Measurements from ENCODE around the gene DST.

DST gene

DNA sequence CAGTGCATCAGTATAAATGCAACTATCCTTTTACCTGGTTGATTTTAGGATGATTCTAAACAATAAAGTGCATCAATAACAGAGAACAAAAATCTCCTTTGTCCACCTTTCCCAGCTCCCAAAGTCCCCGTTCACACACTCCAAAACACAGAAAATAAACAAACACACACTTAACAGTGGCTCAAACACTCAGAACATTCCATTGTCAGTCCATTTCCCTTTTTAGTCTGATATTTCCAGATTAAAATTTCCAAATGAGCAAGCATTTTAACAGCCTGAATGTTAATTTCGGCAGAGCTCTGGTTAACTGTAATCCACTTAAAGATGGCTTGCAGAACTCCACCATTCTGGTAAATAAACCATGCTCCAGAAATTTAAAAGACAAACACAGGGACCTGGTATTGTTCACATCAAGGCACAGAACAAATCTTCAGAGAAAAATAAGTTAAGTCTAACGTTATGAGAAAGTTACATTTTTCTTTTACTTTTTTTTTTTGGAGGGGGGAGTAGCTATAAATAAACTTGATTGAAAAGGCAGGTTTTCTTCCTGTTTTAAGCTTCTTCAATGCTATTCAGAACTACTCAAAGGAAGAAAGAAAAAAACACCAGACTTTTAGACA, 100.8 kb downstream of the DST start:
- peak overlapping the region; percentile 93 for H3K27ac ChIP-seq
- no peak for DNase-seq (ENCODE audit: low read depth, low spot score)

DNA sequence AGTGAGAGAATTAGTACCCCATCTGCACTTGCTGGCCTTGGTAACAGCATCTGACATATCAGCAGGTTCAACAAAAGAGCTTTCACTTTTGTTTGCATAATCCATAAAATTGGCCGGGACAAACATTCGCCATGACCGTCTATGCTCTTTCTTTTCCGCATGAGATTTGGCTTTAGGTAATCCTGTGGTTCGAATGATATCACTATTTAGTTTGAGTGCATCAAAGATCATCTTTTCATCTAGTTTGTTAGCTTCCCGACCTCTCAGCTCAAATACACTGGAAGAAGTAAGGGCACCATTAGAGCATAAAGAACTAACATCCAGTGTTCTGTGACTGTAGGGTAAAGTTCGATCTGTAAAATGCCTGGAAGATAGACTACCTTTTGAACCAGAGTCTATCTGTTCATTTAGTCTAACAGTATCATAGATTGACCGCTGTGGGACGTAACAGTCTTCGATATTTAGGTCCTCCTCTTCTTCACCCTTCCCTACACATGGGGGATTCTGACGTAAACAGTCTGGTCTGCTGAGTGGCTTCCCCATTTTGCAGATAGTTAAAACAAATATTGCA, 101.6 kb downstream of the DST start:
- DNase-seq (ENCODE audit: low read depth, low spot score), result no peak
- peak overlapping the region; percentile 93 for H3K27ac ChIP-seq

DNA sequence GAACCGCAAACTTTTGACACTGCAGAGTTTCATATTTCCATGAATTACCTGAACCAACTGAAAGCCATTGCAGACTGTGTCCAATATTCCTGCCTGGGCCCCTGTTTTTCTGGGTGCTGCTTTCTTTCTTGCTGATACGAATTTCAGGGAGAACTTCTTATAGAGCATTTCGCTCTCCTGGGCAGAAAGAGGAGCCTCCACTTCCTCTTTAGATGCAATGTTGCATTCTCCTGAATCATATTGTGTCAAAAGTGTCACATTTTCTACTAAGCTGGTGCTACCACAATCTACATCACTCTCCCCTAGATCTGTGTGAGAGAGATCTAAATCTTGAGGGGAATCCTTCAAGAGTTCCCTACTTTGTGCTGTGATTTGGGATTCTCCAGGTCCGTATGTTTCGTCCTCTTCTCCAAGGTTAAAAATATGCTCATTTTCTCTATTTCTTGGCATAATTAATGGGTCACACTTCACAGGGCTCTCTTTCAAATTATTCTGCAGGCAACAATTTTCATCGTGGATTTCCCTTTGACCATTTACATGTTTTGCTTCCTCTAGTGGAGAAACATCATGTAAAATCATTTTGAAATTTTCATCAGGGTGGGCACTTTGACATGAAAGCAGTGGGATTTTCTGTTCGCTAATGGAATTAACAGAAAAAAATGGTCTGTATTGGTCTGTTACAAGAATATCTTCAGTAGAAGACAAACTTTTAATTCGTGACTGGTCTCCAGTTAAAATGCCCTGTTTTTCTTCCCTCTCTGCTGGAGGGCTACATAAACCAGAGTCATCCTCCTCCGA, 102.3 kb downstream of the DST start:
- peak overlapping the region; percentile 93 for H3K27ac ChIP-seq
- no peak for DNase-seq (ENCODE audit: low read depth, low spot score)

DNA sequence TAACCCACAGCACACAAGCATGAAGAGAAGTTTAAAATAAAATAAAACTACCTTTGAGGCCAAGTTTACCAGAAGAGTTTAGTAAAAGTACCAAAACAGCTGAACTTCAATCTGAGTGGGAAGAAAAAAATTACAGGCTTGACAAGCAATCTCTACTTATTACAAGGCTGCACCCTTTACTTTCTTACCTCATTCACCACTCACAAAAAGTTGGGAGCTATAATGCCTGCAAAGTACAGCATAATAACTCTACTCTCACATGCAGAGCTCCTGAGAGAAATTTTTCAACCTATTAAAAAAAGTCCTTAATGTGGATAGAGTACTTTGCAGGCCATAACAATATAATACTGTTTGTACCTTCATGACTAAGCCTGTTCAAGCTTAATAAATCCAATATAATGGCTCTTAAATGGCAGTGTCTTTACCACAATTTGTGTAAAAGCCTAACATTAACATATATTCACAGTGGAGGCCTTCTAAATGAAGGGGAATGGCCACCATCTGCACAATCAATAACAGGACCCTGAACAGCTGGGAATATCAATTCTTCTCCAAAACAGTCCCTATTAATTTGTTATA, 103.1 kb downstream of the DST start:
- peak overlapping the region; percentile 93 for H3K27ac ChIP-seq
- no peak for DNase-seq (ENCODE audit: low read depth, low spot score)

DNA sequence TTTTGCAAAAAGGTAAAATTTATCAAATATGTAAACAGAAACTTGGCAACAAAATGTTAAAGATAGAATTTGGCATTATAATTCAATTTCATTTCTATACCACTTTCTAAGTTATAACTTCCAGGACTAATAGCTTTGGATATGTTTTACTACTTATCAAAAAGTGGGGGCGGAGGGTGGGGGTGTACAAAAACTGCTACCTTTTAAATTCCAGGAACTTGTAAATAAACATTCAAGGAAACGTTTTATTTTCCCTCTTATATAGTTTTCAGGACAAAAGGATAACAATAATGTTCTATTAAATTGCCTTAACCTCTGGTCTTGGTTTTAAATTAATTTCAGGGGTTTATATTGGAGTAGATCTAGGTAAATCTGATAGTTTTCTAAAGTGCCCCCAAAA, 103.8 kb downstream of the DST start:
- DNase-seq (ENCODE audit: low read depth, low spot score), result no peak
- no peak overlapping the region for H3K27ac ChIP-seq

DNA sequence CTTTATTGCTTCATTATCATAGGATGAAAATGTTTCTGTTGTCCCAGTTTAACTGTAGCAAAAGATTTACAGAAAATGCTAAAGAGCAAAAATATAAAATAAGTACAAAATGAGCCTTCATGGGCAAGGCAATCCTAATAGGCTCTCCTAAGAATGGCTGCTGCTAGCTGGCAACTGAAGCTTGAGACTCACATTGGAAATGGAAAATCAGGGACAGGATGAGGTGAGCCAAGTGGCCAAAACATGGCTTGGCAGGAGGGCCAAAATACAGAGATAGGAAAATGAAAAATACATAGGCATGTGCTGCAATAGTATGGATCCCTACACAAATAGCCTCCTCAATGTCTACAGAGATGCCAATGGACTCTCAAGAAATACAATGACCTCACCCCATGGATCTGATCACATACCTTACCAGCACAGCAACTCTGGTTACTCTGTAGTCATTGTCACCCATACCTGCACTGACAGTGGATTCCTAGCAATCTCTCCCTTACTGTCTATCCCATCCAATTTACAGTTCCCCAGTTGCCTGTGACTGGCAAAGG, 105.4 kb downstream of the DST start:
- no peak for DNase-seq (ENCODE audit: low read depth, low spot score)
- no peak overlapping the region for H3K27ac ChIP-seq

DNA sequence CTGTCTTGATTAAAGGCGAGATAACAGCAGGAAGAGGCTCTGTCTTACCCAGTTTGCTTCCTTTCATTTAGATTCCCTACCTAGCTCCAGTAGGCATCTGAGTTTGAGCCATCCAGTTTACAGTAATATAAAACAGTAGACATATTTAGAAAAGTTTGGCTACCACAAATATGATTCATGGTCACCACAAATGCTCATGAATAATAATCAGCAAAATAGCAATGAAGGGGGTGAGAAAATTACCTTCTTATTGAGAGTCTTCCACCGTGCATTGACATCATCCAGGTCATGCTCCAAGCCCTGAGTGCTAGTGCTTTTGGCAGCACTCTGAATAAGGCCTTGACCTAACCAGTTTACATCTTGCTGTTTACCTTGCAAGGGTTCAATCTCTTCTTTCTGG, 106.2 kb downstream of the DST start:
- H3K27ac ChIP-seq, result no peak overlapping the region
- DNase-seq (ENCODE audit: low read depth, low spot score), result no peak

DNA sequence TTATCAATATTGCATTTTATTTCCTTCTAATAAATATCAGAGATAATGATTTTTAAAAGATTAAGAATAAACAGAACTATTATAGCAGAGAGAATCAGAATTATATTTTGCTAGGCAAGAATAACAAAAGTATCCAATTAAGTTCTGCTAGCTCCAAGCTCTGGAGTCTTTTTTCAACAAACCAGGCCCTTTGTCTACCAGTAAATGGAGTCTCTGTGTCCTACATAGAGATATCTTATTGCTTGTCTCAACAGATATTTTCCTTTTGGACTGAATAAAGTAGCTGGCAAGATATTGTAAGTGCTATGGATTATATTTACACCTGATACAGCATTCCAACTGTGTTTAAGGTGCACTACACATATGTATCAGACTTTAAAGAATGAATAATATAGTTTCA, 107.1 kb downstream of the DST start:
- no peak for DNase-seq (ENCODE audit: low read depth, low spot score)
- H3K27ac ChIP-seq, result no peak overlapping the region

DNA sequence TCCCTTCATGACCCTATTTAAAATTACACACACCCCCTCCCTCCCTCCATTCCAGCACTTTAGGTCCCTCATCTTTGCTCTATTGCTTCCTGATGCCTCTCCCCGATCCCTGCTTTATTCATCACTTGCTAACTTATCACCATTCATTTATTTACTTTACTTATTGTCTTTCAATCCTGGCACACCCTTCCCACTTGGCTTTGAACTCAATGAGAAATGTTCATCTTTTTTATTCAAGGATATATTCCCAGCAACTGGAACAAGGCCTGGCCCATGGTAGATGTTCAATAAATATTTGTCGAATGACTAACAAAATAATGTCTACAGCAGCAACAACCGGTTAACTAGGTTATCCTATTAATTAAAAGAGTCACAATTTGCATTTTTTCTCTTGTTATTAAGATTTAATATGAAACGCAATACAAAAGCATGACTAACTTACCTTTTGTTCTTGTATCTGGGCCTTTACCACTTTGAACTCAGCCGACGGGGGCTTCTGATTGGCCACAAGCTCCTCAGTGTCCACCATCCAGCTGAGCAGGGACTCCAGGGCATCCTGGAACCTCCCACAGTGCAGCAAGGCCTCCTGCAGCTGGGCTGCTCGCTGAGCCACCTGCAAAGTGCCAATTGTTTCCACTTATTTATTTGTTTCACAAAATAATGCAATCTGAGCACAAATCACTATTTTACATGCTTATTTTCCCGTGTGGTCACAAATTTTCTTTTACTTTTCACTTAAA, 107.8 kb downstream of the DST start:
- DNase-seq (ENCODE audit: low read depth, low spot score), result no peak
- H3K27ac ChIP-seq, result no peak overlapping the region

DNA sequence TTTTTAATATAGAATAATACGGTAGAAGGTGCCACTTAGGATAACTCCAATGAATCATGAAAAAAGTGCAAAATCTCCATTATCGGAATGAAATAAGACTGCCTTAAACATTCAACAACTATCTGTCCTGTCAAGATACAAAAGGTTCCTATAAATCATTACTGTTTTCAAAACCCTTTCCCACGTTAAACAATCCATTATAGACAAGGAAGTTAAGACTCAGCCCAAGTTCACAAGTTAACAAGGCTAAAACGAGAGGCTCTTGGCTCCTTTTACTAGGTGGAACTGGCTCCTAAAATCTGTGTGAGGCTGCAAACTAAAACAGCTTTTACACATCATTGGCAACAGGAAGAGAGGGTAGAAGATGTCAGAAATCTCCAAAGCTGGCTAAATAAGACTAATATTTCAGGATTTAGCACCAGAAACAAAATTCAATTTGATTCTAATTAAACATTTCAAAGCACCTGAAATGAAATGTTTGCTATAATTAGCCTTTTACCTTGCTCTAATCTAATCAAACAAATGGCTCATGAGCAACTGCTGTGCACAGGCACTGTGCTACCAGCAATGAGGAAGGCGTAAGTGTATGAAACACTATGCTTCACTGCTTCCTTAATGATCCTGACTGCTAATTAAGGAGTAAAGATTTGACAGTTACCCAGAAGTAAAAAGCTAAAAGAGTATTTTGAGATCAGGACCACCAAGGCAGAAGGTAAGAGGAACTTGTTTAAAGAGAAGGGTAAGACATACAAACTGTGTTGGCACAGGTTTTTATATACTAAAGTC, 109.7 kb downstream of the DST start:
- DNase-seq (ENCODE audit: low read depth, low spot score), result no peak
- no peak overlapping the region for H3K27ac ChIP-seq

DNA sequence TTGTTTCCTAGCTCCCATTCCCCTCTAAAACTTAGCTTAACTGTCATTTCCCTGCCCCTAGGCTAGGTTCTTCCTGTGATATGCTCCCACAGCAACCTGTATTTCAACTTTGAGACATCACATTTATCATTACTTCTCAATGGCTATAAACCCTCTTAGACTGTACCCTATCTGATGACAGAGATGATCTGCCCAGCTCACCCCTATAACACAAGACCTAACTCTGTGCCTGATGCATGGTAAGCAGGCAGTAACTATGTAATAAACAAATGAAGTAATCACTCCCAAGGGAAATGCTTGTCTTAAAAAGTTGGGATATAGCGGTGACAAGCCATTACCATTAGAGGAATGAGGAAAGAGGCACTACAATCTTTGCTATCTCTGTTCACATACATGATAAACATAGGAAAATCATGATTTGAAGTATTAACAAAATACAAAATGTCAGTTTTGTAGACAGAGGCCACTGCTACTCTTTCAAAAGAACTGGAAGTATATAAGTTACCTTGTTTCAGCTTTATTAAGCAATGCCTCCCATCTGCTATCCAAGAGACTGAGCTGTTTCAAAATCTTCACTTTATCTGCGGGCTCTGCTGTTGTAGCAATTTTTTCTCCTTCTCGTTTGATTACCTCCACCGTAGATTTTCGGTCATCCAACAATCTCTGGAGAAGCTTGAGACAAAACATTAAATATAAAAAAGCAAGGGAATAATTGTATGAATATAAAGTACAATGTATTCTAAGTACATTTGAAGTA, 110.7 kb downstream of the DST start:
- no peak for DNase-seq (ENCODE audit: low read depth, low spot score)
- H3K27ac ChIP-seq, result no peak overlapping the region

DNA sequence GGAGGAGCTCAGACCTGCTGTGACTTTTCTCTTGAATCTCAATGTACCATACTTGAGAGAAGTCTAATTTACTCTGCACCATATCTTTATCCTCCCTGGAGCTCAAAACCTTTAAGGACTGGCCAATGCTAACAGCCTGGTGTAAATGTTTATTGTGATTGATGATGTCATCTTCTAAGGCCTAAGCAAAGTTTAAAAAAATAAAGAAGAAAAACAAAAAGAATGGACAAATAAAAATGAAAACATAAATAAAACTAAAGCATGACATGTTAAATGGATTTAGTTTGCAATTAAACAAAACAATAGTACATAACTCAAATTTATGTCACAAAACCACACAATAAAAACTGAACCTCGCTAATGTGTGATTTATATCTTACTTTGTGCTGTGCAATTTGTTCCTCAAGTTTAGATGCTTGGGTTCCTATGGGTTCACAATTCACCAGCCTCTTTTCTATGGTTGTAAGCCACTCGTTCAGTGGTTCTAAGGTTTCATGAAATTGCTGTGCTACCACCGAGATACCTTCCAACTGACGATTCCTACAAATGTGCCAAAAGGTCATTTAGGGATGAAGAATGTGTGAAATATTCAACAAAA, 113.0 kb downstream of the DST start:
- DNase-seq (ENCODE audit: low read depth, low spot score), result no peak
- no peak overlapping the region for H3K27ac ChIP-seq

DNA sequence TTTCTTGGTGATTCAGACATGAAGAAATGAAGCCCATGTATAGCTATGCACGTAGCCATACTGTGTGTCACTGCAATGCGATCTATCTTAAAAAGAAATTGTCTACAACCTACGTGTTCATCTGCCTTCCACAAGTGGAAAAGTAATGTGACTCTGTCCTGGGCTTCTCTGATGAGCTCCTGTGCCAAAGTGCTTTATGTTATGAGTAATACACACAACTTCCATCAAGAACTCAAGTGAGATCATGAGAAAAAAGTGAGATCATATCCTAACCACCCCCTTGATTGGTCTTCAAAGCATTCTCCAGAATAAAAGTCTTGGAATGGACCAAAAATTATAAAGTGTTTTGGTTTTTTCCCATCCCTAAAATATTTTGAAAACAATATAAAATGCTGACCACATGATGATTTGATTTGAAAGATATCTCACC, 114.3 kb downstream of the DST start:
- peak overlapping the region; percentile 38 for H3K27ac ChIP-seq
- peak; percentile 20 for DNase-seq (ENCODE audit: low read depth, low spot score)

DNA sequence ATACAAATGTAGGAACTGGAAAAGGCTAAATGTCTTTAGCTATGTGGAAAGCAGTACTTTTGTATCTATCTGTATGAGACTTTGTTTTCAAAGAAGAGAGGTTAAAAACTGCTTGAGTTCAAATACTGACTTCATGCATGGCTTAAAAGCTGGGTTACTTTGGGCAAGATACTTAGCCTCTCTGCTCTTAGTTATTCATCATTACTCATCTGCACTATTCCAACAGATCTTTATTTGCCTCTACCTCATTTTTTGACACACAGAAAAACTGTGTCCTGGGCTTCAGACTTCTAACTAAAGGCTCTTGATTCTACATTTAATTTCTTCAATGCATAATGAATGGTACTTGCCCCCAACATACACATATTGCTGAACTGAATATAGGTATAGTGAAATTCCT, 114.8 kb downstream of the DST start:
- peak overlapping the region; percentile 38 for H3K27ac ChIP-seq
- DNase-seq (ENCODE audit: low read depth, low spot score), result no peak

DNA sequence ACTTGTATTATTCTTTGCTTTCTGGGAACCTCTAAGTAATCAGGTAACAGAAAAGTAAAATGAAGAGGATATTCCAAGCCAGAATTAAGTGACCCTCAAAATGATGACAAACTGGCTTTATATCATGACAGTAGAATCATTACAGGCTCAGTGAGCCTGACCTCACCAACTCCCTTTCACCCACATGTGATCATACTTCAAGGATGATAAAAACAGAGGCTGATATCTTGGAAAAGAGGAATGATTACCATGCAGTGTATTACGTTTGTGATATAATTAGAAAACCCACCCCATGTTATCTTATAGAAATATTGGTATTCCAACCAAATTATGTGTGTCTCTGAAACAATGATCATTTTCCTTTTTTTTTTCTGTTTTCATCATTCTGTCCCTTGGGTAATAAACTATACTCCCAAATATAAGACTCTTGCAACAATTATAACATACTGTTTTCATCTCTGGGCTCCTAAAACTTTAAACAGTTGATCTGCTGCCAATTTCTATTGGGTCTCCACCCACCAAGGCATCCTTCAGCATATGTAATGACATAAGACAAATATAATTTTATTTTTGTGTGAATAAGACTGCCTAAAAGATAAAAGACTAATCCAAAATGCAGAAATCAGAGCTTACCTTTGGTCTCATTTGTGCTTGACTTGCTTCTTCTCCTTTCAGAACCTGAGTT, 115.7 kb downstream of the DST start:
- H3K27ac ChIP-seq, result no peak overlapping the region
- DNase-seq (ENCODE audit: low read depth, low spot score), result no peak

DNA sequence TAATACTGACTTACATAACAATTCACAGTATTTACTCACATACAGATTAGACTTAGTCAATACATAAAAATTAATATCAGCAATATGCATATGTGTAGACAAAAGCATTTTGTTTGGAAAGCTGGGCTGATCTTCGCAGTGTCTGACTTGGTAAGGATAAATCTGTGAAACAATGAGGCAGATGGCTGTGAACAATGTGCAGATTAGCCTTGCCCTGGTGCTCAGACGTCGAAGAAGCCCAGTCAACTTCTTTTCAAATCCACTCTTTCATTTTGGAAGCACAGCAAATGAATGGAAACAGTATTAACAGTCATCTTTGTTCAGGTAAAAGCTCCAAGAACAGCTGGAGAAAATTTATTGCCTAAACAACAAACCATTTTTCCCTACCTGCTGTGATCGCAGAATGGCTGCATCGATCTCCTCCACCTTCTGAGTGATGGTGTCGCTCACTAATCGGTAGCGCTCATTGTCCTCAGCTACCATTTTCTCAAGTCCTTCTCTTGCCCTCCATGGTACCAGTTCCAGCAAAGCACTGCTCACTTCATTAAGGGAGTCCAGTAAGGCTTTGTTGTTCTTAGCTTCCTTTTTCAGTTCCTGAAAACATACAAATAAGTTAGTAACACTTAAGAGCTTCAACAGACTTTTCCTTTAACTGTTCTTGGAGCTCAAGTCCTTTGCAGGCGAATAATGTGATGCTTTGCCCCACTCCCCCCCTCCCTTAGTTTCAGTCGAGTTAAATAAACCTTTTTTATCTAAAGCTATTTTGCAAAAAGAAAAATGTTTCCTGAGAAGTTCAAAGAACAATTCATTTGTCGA, 116.5 kb downstream of the DST start:
- peak overlapping the region; percentile 73 for H3K27ac ChIP-seq
- no peak for DNase-seq (ENCODE audit: low read depth, low spot score)
